GM21515 (cell line): ENCODE data around the gene LIN28B.

Experiments used
- ATAC-seq: cut with Tn5 transposase; IDR thresholded peaks from one replicate; pipeline ENCODE4 v1.9.1; 2021; ENCODE audit not compliant: unreplicated experiment

Gene LIN28B

DNA sequence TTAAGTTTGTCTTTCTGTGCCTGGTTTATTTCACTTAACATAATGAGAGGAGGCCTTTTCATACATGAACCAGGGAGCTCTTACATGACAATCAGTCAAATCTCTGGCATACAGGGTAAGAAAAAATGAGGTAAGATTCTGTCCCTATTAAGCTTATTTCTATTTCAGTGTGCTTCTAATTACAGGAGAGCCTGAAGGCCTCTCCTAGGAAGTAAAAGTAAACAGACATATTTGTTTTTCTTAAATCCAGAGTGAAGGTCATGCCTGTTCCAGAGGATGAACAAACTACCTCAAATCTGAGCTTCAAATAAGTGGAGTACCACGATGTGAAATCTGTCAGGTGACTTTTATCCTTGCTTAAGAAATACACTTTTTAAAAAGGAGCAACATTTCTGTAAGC, 150.3 kb downstream of the LIN28B start:
- ATAC-seq: no peak

DNA sequence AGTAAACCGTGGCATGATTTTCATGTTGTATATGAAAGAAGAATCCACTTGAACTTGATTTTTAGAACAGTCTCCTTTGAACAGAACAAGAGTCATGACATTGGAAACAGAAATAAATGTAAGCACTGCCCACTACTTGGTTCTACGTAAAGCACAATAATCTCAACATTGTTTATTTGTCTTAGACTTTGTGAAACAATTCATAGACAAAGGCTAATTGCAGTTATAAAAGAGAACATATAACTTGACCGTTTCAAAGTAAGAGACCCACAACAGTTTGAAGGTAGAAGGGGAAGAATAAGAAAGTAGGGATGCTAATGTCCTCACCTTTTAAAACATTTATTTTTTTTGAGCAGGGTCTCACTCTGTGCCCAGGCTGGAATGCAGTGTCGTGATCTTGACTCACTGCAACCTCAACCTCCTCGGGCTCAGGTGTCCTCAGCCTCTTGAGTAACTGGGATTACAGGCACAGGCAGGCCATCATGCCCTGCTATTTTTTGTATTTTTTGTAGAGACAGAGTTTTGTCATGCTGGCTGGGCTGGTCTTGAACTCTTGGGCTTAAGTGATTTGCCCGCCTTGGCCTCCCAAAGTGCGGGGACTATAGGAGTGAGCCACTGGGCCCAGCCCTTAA, 151.8 kb downstream of the LIN28B start:
- no peak for ATAC-seq

DNA sequence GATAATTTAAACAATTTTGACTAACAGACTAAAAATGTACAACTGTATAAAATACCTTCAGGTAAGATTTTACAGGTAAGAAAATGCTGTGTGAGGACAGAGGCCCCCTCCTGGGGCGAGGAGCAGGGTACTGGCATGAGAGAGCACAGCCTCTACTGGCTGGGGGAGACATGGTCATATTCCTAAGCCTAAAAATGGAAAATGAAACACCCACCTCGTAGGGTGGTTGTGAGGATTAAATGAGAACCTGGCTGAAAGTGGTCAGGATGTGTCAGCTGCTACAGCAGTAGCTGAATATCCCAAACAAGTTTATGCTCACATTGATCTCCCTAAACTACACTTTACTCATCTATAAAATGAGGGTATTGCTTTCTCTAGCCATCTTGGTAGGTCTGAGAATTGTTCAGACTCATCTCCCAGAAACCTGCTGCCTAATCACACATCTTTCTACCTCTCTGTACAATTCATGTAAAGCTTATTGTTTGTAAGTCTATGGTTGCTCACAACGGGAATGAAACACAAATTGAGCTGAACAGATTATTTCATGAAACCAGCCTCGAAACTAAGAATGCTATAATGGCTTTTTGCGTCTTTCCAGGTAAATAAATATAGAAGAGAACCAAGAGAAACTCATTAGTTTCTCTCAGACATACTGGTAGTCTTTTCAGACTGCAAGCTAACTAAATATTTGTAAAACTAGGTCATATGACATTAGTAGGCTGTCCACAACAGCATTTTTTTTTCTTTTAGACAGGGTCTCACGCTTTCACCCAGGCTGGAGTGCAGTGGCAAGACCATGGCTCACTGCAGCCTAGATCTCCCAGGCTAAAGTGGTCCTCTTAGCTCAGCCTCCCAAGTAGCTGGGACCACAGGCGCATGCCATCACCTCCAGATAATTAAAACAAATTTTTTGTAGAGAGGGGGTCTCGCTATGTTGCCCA, 153.3 kb downstream of the LIN28B start:
- ATAC-seq: no peak

DNA sequence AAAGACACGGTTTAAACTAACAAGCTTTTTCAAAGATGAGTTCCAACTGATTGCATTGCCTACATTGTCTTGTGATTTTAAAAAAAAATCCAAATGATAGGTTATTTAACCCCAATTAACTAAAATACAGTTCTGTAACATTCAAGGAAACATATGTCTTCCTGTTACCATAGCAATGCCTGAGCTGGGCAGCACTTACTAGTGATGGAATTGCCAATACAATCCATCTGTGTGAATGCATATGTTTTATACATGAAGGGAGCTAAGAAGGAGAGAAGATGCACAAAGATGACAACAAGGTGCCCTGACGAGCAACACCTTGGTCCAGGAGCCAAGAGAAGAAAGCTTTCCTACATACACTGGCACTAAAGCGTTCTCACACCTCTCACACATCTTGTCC, 154.2 kb downstream of the LIN28B start:
- ATAC-seq: no peak

DNA sequence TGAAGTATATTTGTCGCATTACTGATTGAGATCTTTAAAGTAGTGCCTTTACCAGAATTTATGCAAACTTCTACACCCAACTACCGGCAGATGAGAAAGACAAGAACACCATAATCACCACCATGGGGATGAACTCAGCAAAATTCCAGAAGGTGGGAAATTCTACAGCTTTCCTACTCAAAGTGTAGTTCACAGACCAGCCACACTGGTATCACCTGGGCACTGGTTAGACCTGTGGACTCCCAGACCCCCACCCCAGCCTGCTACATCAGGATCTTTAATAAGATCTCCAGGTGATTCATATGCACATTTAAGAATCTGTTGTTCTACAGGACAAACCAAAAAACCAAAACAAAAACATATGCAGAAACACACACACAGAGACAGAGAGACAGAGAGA, 155.0 kb downstream of the LIN28B start:
- no peak for ATAC-seq

DNA sequence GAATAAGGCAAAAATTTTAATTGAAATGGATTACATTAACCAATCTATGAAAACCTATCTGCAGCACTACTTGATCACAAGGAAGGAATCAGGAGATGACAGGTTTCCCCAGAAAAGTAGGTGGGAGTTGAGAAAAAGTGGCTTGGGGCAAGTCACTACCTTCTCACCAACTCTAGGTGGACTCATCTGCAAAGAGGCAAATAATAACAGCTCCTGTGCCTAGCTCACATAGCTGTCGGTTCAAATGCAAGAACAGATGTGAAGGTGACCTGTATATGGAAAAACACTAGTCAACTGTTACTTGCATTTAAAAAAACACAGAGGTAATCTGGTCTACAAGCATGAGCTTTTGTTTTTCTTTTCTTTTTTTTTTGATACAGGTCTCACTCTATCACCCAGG, 155.7 kb downstream of the LIN28B start:
- no peak for ATAC-seq

DNA sequence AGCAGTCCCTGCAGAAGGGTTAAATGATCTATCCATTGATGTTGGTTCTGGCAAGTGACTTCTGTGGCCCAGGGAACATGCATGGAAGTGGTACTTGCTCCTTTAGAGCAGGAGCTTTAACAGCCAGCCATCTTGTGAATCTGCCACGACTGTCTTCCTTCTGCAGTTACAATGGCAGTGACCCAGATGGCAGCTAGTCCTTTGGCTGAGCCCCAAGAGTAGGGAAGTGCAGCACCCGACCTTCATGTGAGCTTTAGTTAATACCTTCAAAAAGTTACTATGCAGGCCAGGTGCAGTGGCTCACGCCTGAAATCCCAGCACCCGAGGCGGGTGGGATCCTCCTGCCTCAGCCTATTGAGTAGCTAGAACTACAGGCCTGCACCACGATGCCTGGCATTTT, 156.5 kb downstream of the LIN28B start:
- ATAC-seq: no peak

DNA sequence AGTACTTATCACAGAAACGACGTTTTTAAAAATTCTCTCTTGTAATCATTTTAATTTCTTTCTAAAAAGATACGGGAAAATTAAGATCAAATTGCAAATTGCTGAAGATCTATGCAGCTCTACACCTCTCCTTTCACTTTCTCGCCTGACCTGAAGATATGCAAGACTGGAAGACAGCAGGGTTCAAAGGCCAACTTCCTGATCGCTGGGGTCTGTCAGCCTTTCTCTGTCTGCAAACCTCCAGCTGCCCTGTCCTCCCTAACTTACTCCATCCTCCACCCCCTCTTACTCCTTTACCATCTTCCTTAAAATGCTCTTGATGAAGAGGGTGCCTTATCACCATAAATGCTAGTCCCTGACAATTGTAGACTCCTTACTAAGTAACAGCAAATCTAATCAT, 159.2 kb downstream of the LIN28B start:
- no peak for ATAC-seq

DNA sequence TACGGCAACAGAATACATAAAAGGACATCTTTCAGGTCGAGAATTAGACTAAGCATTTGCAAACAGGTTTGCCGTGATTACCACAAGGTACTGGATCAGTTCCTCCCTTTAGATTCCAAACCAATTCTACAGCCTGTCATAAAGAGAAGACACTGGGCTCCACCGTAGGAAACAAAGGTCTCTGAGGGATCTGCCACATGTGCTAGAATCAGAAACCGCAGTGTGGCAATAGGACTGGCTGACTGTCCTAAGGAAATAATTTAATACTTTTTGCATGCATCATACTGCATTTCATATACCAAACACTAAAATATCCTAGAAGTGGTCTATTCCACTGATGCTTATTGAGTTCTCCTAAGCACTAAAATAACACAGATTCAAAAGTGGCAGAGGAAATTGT, 163.7 kb downstream of the LIN28B start:
- no peak for ATAC-seq

DNA sequence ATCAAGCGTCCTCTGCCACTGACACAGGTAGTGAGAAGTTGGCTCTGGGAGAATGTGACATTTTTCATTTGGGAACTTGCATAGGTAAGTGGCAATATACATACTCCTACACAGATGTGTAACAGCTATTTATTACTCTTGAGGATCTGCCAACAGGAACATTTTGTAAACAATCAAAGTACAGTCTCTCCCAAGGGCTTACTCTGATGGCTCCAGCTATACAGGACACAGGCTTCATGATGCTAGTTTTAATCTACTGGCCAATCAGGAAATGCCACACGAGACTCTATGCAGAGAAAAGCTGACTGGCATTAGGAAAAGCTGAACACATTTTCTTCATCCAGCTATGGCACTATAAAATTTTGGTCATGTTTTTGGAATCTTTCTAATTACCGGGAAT, 165.1 kb downstream of the LIN28B start:
- no peak for ATAC-seq

DNA sequence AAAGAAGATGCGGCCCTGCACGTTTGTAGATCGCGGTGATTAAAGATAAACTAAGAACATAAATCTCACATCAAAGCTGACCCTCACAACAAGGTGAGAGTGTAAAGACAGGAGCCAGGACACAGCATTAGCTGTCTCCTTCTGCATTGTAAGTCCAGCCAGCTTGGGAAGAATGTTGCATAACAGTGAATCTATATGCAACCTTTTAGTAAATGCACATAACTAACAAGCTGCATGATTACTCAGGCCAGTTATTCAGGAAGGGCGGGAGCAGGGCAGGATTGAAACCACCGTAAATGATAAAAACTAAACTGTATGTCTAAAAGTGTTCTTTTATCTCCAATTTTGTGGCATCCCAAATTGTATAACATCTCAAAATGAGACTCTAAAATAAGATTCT, 165.8 kb downstream of the LIN28B start:
- ATAC-seq: no peak
